HEK293 (cell line): ENCODE data around the gene INTS6.
A peak's percentile ranks its signal among the peaks of the same experiment; 100 is the strongest.

Experiments used
- BCL11A ChIP-seq: fragments of 450-650 bp; formaldehyde crosslinking; IDR thresholded peaks from 2 replicates; pipeline ENCODE4 v1.5.1; 2016; ENCODE audit warnings: low read depth, missing biosample characterization, missing genetic modification characterization
- FEZF1 ChIP-seq: fragments of 450-650 bp; formaldehyde crosslinking; IDR thresholded peaks from 2 replicates; pipeline ENCODE4 v1.5.1; 2016; ENCODE audit warnings: missing biosample characterization, missing genetic modification characterization
- GLI4 ChIP-seq: fragments of 450-650 bp; formaldehyde crosslinking; IDR thresholded peaks from 2 replicates; pipeline ENCODE4 v1.5.1; 2016; ENCODE audit warnings: missing biosample characterization, missing genetic modification characterization
- KLF16 ChIP-seq: fragments of 450-650 bp; formaldehyde crosslinking; IDR thresholded peaks from 2 replicates; pipeline ENCODE4 v1.5.1; 2017; ENCODE audit warnings: missing biosample characterization, missing genetic modification characterization
- KLF8 ChIP-seq: fragments of 450-650 bp; formaldehyde crosslinking; IDR thresholded peaks from 2 replicates; pipeline ENCODE4 v1.5.1; 2016; ENCODE audit warnings: missing biosample characterization, missing genetic modification characterization
- MYNN ChIP-seq: fragments of 450-650 bp; formaldehyde crosslinking; IDR thresholded peaks from 2 replicates; pipeline ENCODE4 v1.5.1; 2016; ENCODE audit warnings: missing biosample characterization, missing genetic modification characterization, borderline replicate concordance
- SP2 ChIP-seq: fragments of 450-650 bp; formaldehyde crosslinking; IDR thresholded peaks from 2 replicates; pipeline ENCODE4 v1.5.1; 2016; ENCODE audit warnings: missing biosample characterization, missing genetic modification characterization
- SP7 ChIP-seq: fragments of 450-650 bp; formaldehyde crosslinking; IDR thresholded peaks from 2 replicates; pipeline ENCODE4 v1.5.1; 2016; ENCODE audit warnings: missing biosample characterization, missing genetic modification characterization
- ZBTB1 ChIP-seq: fragments of 450-650 bp; formaldehyde crosslinking; IDR thresholded peaks from 2 replicates; pipeline ENCODE4 v1.5.1; 2016; ENCODE audit warnings: missing biosample characterization, missing genetic modification characterization
- ZBTB48 ChIP-seq: fragments of 450-650 bp; formaldehyde crosslinking; IDR thresholded peaks from 2 replicates; pipeline ENCODE4 v1.5.1; 2016; ENCODE audit warnings: missing biosample characterization, missing genetic modification characterization
- ZFHX2 ChIP-seq: fragments of 450-650 bp; formaldehyde crosslinking; conservative IDR thresholded peaks from 2 replicates; pipeline ENCODE4 v1.5.1; 2016; ENCODE audit warnings: missing biosample characterization, missing genetic modification characterization
- ZFP41 ChIP-seq: fragments of 450-650 bp; formaldehyde crosslinking; IDR thresholded peaks from 2 replicates; pipeline ENCODE4 v1.5.1; 2016; ENCODE audit warnings: missing biosample characterization, missing genetic modification characterization, borderline replicate concordance
- ZNF10 ChIP-seq: fragments of 450-650 bp; formaldehyde crosslinking; IDR thresholded peaks from 2 replicates; pipeline ENCODE4 v1.5.1; 2017; ENCODE audit warnings: missing biosample characterization, missing genetic modification characterization
- ZNF132 ChIP-seq: fragments of 450-650 bp; formaldehyde crosslinking; IDR thresholded peaks from 2 replicates; pipeline ENCODE4 v1.5.1; 2017; ENCODE audit warnings: missing biosample characterization, missing genetic modification characterization, borderline replicate concordance
- ZNF174 ChIP-seq: fragments of 450-650 bp; formaldehyde crosslinking; IDR thresholded peaks from 2 replicates; pipeline ENCODE4 v1.5.0; 2017; ENCODE audit warnings: missing biosample characterization, mild to moderate bottlenecking, missing genetic modification characterization
- ZNF184 ChIP-seq: fragments of 450-650 bp; IDR thresholded peaks from 2 replicates; pipeline ENCODE4 v1.5.1; 2018; ENCODE audit warnings: missing biosample characterization, mild to moderate bottlenecking, missing genetic modification characterization
- ZNF214 ChIP-seq: fragments of 450-650 bp; formaldehyde crosslinking; IDR thresholded peaks from 2 replicates; pipeline ENCODE4 v1.5.1; 2017; ENCODE audit warnings: missing biosample characterization, mild to moderate bottlenecking, missing genetic modification characterization, borderline replicate concordance
- ZNF24 ChIP-seq: fragments of 450-650 bp; formaldehyde crosslinking; IDR thresholded peaks from 2 replicates; pipeline ENCODE4 v1.5.1; 2016; ENCODE audit warnings: missing biosample characterization, missing genetic modification characterization
- ZNF292 ChIP-seq: fragments of 450-650 bp; formaldehyde crosslinking; IDR thresholded peaks from 2 replicates; pipeline ENCODE4 v1.5.1; 2016; ENCODE audit warnings: low read depth, missing biosample characterization, missing genetic modification characterization, borderline replicate concordance
- ZNF350 ChIP-seq: fragments of 450-650 bp; formaldehyde crosslinking; IDR thresholded peaks from 2 replicates; pipeline ENCODE4 v1.5.0; 2017; ENCODE audit warnings: missing biosample characterization, mild to moderate bottlenecking, missing genetic modification characterization
- ZNF423 ChIP-seq: fragments of 450-650 bp; formaldehyde crosslinking; IDR thresholded peaks from 2 replicates; pipeline ENCODE4 v1.5.1; 2016; ENCODE audit warnings: missing biosample characterization, missing genetic modification characterization
- ZNF473 ChIP-seq: fragments of 450-650 bp; formaldehyde crosslinking; IDR thresholded peaks from 2 replicates; pipeline ENCODE4 v1.5.1; 2017; ENCODE audit warnings: missing biosample characterization, missing genetic modification characterization
- ZNF544 ChIP-seq: fragments of 450-650 bp; formaldehyde crosslinking; IDR thresholded peaks from 2 replicates; pipeline ENCODE4 v1.5.0; 2017; ENCODE audit warnings: missing biosample characterization, missing genetic modification characterization
- ZNF600 ChIP-seq: fragments of 450-650 bp; formaldehyde crosslinking; IDR thresholded peaks from 2 replicates; pipeline ENCODE4 v1.5.1; 2016; ENCODE audit warnings: missing biosample characterization, missing genetic modification characterization
- ZNF610 ChIP-seq: fragments of 450-650 bp; formaldehyde crosslinking; IDR thresholded peaks from 2 replicates; pipeline ENCODE4 v1.5.1; 2016; ENCODE audit warnings: missing biosample characterization, missing genetic modification characterization, borderline replicate concordance
- ZNF707 ChIP-seq: fragments of 450-650 bp; formaldehyde crosslinking; IDR thresholded peaks from 2 replicates; pipeline ENCODE4 v1.5.1; 2016; ENCODE audit warnings: missing biosample characterization, missing genetic modification characterization
- TF ChIP-seq, protein P1 (sequence below): fragments of 450-650 bp; formaldehyde crosslinking; IDR thresholded peaks from 2 replicates; pipeline ENCODE4 v1.5.1; 2016; ENCODE audit warnings: missing biosample characterization, missing genetic modification characterization
- TF ChIP-seq, protein P2 (sequence below): sonication (generic); formaldehyde crosslinking; IDR thresholded peaks from 2 replicates; pipeline ENCODE4 v1.8.1; 2022; ENCODE audit warnings: mild to moderate bottlenecking, moderate library complexity, missing genetic modification reagents
- TF ChIP-seq, protein P3 (sequence below): fragments of 450-650 bp; formaldehyde crosslinking; IDR thresholded peaks from 2 replicates; pipeline ENCODE4 v1.5.1; 2017; ENCODE audit warnings: missing biosample characterization, missing genetic modification characterization
- TF ChIP-seq, protein P4 (sequence below): fragments of 450-650 bp; formaldehyde crosslinking; IDR thresholded peaks from 2 replicates; pipeline ENCODE4 v1.5.1; 2016; ENCODE audit warnings: missing biosample characterization, missing genetic modification characterization
- TF ChIP-seq, protein P5 (sequence below): fragments of 450-650 bp; formaldehyde crosslinking; IDR thresholded peaks from 2 replicates; pipeline ENCODE4 v1.5.1; 2016; ENCODE audit warnings: missing biosample characterization, missing genetic modification characterization
- TF ChIP-seq, protein P6 (sequence below): fragments of 450-650 bp; IDR thresholded peaks from 2 replicates; pipeline ENCODE4 v1.5.1; 2018; ENCODE audit warnings: missing biosample characterization, missing genetic modification characterization

The INTS6 gene

DNA sequence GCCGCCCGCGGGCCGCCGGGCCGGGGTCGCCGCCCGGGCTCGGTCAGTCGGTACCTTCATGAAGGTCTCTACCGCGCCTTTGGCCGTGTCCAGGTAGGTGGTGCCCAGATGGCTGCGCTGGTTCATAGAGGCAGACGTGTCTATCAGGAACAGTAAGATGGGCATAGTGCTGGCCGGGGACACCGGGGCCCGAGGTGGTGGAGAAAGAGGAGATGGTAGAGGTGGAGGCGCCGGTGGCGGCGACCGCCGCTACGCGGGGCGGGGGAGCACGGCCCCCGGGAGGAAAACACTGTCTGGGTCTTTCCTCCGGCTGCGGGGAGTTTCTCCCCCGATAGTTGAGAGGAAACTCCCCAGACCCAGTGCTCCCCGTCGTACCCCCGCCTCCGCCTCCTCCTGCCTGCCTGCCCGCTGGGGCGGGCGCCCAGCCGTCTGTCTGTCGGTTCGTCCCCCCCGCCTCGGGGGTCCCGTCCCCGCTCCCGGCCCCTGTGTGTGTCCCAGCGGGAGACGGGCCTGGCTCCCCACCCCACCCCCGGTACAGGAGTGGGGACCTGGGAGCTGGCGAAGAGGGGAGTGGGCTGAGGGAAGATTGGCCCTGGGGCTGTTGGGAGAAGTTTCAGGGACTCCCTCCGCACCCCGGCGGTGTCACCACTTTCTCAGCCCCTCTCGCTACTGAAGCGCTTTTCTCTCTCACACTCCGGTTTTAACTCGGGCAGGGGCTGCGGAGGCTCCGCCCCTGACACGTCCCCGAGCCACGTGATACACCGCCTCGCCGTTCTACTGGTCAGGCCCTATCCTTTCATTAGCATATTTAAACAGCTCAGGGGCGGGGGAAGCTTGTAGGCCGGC, at the start of gene INTS6 (continued):
- TF ChIP-seq, protein P1, sequence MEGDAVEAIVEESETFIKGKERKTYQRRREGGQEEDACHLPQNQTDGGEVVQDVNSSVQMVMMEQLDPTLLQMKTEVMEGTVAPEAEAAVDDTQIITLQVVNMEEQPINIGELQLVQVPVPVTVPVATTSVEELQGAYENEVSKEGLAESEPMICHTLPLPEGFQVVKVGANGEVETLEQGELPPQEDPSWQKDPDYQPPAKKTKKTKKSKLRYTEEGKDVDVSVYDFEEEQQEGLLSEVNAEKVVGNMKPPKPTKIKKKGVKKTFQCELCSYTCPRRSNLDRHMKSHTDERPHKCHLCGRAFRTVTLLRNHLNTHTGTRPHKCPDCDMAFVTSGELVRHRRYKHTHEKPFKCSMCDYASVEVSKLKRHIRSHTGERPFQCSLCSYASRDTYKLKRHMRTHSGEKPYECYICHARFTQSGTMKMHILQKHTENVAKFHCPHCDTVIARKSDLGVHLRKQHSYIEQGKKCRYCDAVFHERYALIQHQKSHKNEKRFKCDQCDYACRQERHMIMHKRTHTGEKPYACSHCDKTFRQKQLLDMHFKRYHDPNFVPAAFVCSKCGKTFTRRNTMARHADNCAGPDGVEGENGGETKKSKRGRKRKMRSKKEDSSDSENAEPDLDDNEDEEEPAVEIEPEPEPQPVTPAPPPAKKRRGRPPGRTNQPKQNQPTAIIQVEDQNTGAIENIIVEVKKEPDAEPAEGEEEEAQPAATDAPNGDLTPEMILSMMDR (tag by site-specific recombination) = no peak
- 0 out of 2 replicates have a peak, but pooled peaks have one; percentile 14 for TF ChIP-seq ZFP41
- TF ChIP-seq, protein P2, sequence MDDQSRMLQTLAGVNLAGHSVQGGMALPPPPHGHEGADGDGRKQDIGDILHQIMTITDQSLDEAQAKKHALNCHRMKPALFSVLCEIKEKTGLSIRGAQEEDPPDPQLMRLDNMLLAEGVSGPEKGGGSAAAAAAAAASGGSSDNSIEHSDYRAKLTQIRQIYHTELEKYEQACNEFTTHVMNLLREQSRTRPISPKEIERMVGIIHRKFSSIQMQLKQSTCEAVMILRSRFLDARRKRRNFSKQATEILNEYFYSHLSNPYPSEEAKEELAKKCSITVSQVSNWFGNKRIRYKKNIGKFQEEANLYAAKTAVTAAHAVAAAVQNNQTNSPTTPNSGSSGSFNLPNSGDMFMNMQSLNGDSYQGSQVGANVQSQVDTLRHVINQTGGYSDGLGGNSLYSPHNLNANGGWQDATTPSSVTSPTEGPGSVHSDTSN = 0 out of 2 replicates have a peak, but pooled peaks have one; percentile 23
- peak; percentile 67; the same call in 1 of the 2 replicates for TF ChIP-seq ZFHX2
- peak; percentile 88; the same call in 1 of the 2 replicates for TF ChIP-seq GLI4 (tag by site-specific recombination)
- no peak for TF ChIP-seq ZNF473
- TF ChIP-seq ZNF132 (tag by site-specific recombination) = no peak
- no peak for TF ChIP-seq ZBTB1 (tag by site-specific recombination)
- TF ChIP-seq ZBTB48 (tag by site-specific recombination) = peak; percentile 66
- TF ChIP-seq ZNF184 (tag by site-specific recombination) = no peak
- TF ChIP-seq, protein P3, sequence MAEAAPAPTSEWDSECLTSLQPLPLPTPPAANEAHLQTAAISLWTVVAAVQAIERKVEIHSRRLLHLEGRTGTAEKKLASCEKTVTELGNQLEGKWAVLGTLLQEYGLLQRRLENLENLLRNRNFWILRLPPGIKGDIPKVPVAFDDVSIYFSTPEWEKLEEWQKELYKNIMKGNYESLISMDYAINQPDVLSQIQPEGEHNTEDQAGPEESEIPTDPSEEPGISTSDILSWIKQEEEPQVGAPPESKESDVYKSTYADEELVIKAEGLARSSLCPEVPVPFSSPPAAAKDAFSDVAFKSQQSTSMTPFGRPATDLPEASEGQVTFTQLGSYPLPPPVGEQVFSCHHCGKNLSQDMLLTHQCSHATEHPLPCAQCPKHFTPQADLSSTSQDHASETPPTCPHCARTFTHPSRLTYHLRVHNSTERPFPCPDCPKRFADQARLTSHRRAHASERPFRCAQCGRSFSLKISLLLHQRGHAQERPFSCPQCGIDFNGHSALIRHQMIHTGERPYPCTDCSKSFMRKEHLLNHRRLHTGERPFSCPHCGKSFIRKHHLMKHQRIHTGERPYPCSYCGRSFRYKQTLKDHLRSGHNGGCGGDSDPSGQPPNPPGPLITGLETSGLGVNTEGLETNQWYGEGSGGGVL (tag by site-specific recombination) = peak; percentile 64
- no peak for TF ChIP-seq FEZF1 (tag by site-specific recombination)
- TF ChIP-seq MYNN = no peak
- TF ChIP-seq KLF8 = peak; percentile 57; the same call in 1 of the 2 replicates
- no peak for TF ChIP-seq BCL11A (tag by site-specific recombination)
- TF ChIP-seq, protein P4, sequence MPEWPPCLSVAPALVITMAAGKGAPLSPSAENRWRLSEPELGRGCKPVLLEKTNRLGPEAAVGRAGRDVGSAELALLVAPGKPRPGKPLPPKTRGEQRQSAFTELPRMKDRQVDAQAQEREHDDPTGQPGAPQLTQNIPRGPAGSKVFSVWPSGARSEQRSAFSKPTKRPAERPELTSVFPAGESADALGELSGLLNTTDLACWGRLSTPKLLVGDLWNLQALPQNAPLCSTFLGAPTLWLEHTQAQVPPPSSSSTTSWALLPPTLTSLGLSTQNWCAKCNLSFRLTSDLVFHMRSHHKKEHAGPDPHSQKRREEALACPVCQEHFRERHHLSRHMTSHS (tag by site-specific recombination) = no peak
- no peak for TF ChIP-seq ZNF10 (tag by site-specific recombination)
- peak; percentile 24; the same call in 1 of the 2 replicates for TF ChIP-seq ZNF600 (tag by site-specific recombination)
- no peak for TF ChIP-seq ZNF214
- TF ChIP-seq ZNF350 (tag by site-specific recombination) = no peak
- TF ChIP-seq, protein P5, sequence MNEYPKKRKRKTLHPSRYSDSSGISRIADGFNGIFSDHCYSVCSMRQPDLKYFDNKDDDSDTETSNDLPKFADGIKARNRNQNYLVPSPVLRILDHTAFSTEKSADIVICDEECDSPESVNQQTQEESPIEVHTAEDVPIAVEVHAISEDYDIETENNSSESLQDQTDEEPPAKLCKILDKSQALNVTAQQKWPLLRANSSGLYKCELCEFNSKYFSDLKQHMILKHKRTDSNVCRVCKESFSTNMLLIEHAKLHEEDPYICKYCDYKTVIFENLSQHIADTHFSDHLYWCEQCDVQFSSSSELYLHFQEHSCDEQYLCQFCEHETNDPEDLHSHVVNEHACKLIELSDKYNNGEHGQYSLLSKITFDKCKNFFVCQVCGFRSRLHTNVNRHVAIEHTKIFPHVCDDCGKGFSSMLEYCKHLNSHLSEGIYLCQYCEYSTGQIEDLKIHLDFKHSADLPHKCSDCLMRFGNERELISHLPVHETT (tag by site-specific recombination) = peak; percentile 45; the same call in 1 of the 2 replicates
- TF ChIP-seq ZNF423 (tag by site-specific recombination) = no peak
- peak; percentile 68; the same call in 1 of the 2 replicates for TF ChIP-seq KLF16
- TF ChIP-seq ZNF174 (tag by site-specific recombination) = no peak
- TF ChIP-seq ZNF707 (tag by site-specific recombination) = no peak
- TF ChIP-seq ZNF24 = peak; percentile 51; the same call in 1 of the 2 replicates
- TF ChIP-seq SP7 = peak; percentile 61
- no peak for TF ChIP-seq ZNF292 (tag by site-specific recombination)
- TF ChIP-seq, protein P6, sequence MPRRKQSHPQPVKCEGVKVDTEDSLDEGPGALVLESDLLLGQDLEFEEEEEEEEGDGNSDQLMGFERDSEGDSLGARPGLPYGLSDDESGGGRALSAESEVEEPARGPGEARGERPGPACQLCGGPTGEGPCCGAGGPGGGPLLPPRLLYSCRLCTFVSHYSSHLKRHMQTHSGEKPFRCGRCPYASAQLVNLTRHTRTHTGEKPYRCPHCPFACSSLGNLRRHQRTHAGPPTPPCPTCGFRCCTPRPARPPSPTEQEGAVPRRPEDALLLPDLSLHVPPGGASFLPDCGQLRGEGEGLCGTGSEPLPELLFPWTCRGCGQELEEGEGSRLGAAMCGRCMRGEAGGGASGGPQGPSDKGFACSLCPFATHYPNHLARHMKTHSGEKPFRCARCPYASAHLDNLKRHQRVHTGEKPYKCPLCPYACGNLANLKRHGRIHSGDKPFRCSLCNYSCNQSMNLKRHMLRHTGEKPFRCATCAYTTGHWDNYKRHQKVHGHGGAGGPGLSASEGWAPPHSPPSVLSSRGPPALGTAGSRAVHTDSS (tag by site-specific recombination) = no peak
- TF ChIP-seq ZNF610 (tag by site-specific recombination) = 0 out of 2 replicates have a peak, but pooled peaks have one; percentile 26
- TF ChIP-seq SP2 (tag by site-specific recombination) = peak; percentile 69
- TF ChIP-seq ZNF544 = no peak
